Thoracic aorta (tissue), 2 donors: Measurements from ENCODE around the gene CILP2. TPM values are rescaled to one million over a fixed set of nuclear protein-coding genes. Genes with fewer than 3 reads are reported as not detected.

ENCODE experiments used
- ATAC-seq: fragments of 150-250 bp; one replicate; pipeline ENCODE4 v1.8.0; 2017; ENCODE audit warnings: low read depth; ENCODE audit not compliant: insufficient number of reproducible peaks, low FRiP score
- DNase-seq: peaks from one replicate; pipeline ENCODE4 v3.0.0-alpha.2; 2020; ENCODE audit warnings: low spot score
- H3K27ac ChIP-seq, 2 donors: fragments of 200-600 bp; sonication (generic); 1 replicate in 1 of 2; 2 replicates in 1 of 2; pipeline ENCODE4 v1.5.1; 2016; ENCODE audit warnings: mild to moderate bottlenecking in 2 of 2, moderate library complexity in 2 of 2
- H3K27me3 ChIP-seq: fragments of 200-600 bp; sonication (generic); replicated peaks from 2 replicates; pipeline ENCODE4 v1.6.0; 2016; ENCODE audit warnings: mild to moderate bottlenecking; ENCODE audit not compliant: insufficient read depth
- H3K36me3 ChIP-seq: fragments of 200-600 bp; sonication (generic); one replicate; pipeline ENCODE4 v1.5.1; 2016
- H3K4me1 ChIP-seq, 2 donors: fragments of 200-600 bp; sonication (generic); 1 replicate in 1 of 2; 2 replicates in 1 of 2; pipeline versions ENCODE4 v1.5.1 to v1.6.0; 2016; ENCODE audit warnings: low read depth in 2 of 2, mild to moderate bottlenecking in 1 of 2; ENCODE audit not compliant: control insufficient read depth in 1 of 2
- H3K4me3 ChIP-seq: fragments of 200-600 bp; sonication (generic); 2 replicates; pipeline ENCODE4 v1.5.1; 2016; ENCODE audit warnings: mild to moderate bottlenecking
- H3K9me3 ChIP-seq: fragments of 200-600 bp; sonication (generic); 2 replicates; pipeline ENCODE4 v1.5.1; 2016
- total RNA-seq, 2 donors: library from RNA; depleted of rRNA; stranded (reverse); fragments of >200 nt; gene quantifications; one replicate each; pipeline versions ENCODE4 v1.1.0 to v1.2.3, GENCODE V29; 2016
- TF ChIP-seq, protein P1 (sequence below): fragments of 200-600 bp; sonication (generic); IDR thresholded peaks from one replicate; pipeline ENCODE4 v1.5.1; 2019; ENCODE audit warnings: antibody characterized with exemption

CILP2 gene
- total RNA-seq, 2 donors from 2014 or later, result 0.81 to 1.5 TPM

DNA sequence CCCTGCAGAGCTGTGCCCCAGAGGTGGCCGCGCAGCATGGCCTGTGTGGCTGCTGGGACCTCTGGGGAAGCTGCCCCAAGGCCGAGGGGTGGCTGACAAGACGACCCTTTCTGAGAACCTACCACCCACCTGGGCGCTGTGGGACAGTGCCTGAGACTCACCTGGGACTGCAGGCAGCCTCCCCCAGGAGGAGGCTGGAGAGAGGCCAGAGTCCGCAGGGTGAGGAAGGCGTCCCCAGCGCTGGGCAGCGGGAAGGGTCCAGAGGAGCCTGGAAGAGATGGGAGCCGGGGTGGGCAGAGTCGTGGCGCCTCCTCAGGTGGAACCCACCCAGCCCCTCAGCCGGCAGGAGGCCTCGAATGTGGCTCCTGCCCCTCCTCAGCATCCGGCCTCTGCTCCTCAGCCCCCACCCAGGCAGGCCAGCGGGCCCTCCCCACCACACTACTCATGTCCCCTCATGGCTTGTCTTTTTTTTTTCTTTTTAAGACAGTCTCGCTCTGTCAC, 25.3 kb downstream of the CILP2 start:
- TF ChIP-seq, protein P1, sequence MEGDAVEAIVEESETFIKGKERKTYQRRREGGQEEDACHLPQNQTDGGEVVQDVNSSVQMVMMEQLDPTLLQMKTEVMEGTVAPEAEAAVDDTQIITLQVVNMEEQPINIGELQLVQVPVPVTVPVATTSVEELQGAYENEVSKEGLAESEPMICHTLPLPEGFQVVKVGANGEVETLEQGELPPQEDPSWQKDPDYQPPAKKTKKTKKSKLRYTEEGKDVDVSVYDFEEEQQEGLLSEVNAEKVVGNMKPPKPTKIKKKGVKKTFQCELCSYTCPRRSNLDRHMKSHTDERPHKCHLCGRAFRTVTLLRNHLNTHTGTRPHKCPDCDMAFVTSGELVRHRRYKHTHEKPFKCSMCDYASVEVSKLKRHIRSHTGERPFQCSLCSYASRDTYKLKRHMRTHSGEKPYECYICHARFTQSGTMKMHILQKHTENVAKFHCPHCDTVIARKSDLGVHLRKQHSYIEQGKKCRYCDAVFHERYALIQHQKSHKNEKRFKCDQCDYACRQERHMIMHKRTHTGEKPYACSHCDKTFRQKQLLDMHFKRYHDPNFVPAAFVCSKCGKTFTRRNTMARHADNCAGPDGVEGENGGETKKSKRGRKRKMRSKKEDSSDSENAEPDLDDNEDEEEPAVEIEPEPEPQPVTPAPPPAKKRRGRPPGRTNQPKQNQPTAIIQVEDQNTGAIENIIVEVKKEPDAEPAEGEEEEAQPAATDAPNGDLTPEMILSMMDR, result no peak
- H3K36me3 ChIP-seq, result no peaks in the 10 kb centered on the region
- ATAC-seq, result no peak
- no peak for DNase-seq
- no peaks in the 10 kb centered on the region for H3K4me1 ChIP-seq
- H3K27ac ChIP-seq, result no peak overlapping the region
- no peak overlapping the region for H3K4me3 ChIP-seq
- H3K27me3 ChIP-seq, result no peaks in the 10 kb centered on the region
- H3K9me3 ChIP-seq, result no peaks in the 10 kb centered on the region

DNA sequence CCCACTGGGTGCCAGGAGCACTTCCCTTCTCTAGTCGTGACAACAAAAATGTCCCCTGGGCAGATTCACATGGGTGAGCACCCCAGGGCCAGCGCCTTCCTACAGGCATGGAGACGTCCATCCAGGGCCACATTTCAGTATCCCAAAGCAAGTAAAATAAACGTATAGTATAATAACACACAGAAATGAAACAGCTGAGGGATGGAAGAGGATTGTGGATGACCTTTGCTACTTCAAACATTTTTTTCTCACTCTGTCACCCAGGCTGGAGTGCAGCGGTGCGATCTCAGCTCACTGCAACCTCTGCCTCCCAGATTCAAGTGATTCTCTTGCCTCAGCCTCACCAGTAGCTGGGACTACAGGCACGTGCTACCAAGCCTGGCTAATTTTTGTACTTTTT, 28.2 kb downstream of the CILP2 start:
- TF ChIP-seq, protein P1, result no peak
- no peaks in the 10 kb centered on the region for H3K9me3 ChIP-seq
- no peaks in the 10 kb centered on the region for H3K4me1 ChIP-seq
- no peaks in the 10 kb centered on the region for H3K27me3 ChIP-seq
- H3K36me3 ChIP-seq, result no peaks in the 10 kb centered on the region
- H3K4me3 ChIP-seq, result no peak overlapping the region
- DNase-seq, result no peak
- no peak for ATAC-seq
- no peak overlapping the region for H3K27ac ChIP-seq

DNA sequence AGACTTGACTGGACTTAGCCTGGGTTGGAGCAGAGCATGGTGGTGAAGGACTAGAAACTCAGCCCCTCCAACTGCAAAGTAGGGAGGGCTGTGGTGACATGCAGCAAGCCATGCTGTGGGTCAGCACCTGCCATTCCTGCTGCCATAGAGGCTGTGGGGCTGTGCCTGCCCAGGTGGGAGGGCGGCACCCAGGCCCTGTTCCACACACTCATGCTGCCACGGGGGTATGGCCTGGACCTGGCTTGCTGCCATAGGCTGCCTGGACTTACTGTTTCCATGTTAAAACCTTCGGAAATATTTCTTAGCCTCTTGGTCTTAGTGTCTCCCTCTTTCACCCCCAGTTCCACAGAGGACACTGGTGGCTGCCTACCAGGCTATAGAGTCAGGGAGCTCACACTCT, 29.3 kb downstream of the CILP2 start:
- Histone ChIP-seq H3K4me3 (no peak overlapping the region), H3K27me3 (no peaks in the 10 kb centered on the region), H3K4me1 (no peaks in the 10 kb centered on the region), H3K27ac (no peak overlapping the region), H3K9me3 (no peaks in the 10 kb centered on the region), H3K36me3 (no peaks in the 10 kb centered on the region)
- TF ChIP-seq, protein P1, result no peak
- ATAC-seq, result no peak
- no peak for DNase-seq

DNA sequence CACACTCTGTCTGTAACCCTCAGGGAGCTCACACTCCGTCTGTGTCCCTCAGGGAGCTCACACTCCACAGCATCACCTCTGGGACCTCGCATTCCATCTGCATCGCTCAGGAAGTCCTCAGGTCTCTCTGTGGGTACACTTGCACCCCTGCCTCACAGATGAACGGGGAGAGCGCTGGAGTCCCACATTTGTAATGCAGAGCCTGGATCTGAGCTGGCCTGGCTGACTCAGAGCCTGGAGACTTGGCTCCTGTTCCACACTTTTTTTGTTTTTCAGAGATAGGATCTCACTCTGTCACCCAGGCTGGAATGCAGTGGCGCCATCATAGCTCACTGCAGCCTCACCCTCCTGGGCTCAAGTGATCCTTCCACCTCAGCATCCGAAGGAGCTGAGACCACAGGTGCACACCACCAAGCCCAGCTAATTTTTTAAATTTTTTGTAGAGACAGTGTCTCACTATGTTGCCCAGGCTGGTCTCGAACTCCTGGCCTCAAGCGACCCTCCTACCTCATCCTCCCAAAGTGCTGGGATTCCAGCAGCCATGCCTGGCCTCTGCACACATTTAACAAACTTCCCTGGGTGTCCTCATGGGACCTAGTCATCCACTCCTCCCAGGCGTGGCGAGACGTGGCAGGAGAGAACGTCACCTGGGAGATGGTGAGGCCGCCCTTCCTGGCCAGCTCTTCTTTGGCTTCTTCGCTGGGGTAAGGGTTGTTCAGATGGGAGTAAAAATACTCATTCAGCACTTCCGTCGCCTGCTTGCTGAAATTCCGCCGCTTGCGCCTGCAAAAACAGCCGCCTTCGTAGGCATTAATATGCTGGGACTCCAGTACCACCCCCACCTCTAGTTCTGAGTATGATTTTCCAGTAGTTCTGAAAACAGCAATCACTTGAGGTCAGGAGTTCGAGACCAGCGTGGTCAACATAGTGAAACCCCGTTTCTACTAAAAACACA, 31.0 kb downstream of the CILP2 start:
- ATAC-seq (no peak), DNase-seq (no peak)
- TF ChIP-seq, protein P1, result no peak
- no peaks in the 10 kb centered on the region for H3K27me3 ChIP-seq
- H3K4me1 ChIP-seq, result no peaks in the 10 kb centered on the region
- H3K4me3 ChIP-seq, result no peak overlapping the region
- H3K36me3 ChIP-seq, result no peaks in the 10 kb centered on the region
- no peak overlapping the region for H3K27ac ChIP-seq
- H3K9me3 ChIP-seq, result no peaks in the 10 kb centered on the region

DNA sequence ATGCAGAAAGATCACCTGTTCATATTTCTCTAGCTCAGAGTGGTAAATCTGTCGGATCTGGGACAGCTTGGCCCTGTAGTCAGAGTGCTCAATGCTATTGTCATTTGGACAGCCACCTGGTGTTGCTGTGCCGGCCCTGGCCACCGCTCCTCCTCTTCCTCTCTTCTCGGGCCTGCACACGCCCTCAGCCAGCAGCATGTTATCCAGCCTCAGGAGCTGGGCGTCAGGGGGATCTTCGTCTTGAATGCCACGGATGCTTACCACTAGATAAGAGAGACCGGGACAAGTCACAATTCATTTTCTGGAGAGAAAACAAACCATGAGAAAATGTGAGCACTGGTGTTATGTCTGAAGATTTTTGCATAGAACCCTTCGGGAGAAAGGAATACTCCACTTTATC, 32.5 kb downstream of the CILP2 start:
- TF ChIP-seq, protein P1, result no peak
- Histone ChIP-seq H3K36me3 (no peaks in the 10 kb centered on the region), H3K4me3 (no peak overlapping the region), H3K27ac (no peak overlapping the region), H3K4me1 (no peaks in the 10 kb centered on the region), H3K9me3 (no peaks in the 10 kb centered on the region), H3K27me3 (no peaks in the 10 kb centered on the region)
- no peak for ATAC-seq
- no peak for DNase-seq
